ENCODE data around the gene CTSV.
A peak's percentile ranks its signal among the peaks of the same experiment; 100 is the strongest.
"Not testable (repeated sequence)": the region's sequence is repeated elsewhere in the genome, so short reads cannot be mapped to it uniquely, and the experiment has no call there.

Gene CTSV

GRCh38 chr9:97038611-97039513 is at the start of gene CTSV:
Gene CTSV, minus strand, starts transcription at chr9:97039142. Its CDS starts 1,099 bp downstream, at chr9:97038043.
- peak; percentile 31 for DNase-seq (ENCODE audit: low read depth, low spot score)

DNA sequence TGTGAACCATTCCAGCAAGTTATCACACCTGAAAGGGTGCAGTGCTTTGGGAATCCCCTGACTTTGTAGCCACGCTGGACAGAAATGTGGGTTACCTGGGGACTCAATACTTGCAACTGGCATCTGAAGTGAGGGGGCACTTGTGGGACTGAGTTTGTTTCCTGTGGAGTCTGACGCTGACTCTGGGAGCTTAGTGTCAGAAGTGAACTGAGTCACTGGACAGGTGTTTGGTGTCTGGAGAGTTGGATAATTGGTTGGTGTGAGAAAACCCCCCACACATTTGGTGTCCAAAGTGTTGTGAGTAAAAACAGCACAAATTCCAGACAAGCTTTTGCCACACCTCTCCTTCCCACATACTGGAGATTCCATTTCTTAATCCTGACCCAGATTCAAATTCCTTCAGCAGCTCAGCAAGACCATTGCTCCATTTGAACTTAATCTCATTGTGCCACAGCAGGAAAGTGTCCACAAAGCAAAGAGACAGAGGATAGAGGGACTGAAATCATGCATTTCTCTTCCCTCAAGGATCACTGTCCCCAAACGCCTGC is 48.8 kb upstream of the CTSV start:
- DNase-seq (ENCODE audit: low read depth, low spot score): not testable (repeated sequence)

- not testable (repeated sequence) for DNase-seq (ENCODE audit: low read depth, low spot score)
Observed at GRCh38 chr9:97084562-97084991, 45.6 kb upstream of the CTSV start.

DNA sequence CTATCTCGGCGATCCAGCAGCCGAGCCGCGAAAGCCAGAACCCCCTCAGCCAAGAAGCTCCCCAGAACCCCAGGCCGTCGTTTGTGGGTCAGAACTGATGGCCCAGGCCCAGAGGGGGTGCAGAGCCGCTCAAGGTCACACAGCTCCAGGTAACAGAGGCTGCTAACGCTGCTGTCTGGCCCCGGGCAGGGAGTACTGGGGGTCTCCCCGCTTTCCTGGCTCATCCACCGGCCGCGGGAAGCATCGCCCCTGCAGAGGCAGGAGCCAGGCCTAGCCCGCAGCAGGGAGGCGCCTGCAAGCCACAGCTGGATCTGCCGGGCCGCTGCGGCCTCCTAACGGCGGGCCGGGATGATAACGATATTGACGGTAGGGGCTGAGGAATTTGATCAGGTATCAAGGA is 39.4 kb upstream of the CTSV start:
- DNase-seq (ENCODE audit: low read depth, low spot score): no peak

DNA sequence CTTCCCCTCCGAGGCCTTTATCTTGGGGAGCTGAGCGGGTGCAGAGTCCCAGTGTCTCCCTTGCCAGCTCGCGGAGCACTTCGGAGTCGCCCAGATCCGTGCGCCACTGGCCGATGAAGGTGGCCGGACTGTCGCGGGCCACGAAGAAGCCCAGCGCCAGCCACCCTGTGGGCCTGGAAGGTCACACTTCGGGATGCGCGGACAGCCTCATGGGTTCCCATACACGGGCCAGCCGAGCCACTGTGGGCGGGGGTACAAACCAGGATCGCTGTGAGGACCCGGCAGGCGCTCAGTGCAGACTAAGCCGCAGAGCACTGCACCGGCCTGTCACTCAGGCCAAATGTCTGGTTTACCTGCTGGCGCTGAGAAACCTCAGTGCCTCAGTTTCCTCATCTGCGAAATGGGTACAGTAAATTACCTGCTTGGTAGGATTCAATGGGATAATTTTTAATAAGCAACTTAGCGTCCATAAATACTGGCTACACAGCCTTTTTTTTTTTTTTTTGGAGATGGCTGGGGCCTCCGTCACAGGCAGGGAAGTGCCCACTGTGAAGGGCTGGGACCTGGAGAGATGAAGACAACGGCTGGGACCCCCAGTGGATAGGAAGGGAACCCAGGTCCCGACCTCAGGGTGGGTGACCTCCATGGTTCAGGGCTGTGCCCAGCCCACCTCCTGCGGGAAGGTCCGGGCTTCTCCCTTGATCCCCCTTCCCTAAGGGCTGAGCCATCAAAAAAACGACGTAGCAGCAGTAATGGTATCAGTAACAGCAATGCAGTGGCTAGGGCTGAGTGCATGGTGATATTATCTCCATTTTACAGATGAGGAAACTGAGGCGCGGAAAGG is 38.7 kb upstream of the CTSV start:
- no peak for DNase-seq (ENCODE audit: low read depth, low spot score)

DNA sequence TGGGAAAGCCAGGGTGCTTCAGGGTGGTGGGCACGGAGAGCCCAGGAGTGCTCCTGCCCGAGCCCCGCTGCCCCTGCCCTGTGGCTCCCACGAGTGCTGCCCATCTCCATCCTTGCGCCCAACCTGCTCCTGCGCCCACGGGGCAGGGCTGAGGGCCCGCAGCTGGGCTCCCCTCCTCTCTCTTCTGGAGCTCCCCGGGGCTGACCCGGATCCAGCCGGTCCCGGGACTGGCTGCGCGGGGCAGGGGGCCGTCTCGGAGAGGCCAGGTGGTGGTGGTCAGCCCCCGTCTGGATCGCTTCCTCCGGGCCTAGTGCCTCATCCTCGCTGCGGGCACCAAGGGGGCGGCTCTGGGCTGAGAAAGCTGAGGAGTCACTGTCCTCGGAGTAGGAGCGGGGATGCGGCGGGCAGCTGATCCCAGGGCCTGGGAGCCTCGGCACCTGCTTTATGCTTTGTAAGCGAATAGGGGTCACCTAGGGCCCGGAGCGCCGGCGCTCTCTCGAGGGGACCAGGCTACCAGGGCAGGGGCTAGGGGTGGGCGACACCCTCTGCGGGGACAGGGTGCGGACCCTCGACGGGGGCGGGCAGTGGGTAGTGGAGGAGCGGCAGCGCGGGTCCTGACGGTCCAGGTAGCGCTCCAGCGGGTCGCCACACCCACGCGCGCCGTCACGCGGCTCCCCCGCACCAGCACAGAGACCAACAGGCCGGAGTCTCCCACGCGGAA is 37.9 kb upstream of the CTSV start:
- not testable (repeated sequence) for DNase-seq (ENCODE audit: low read depth, low spot score)

GRCh38 chr9:97076238-97076637 is 37.3 kb upstream of the CTSV start:
- DNase-seq (ENCODE audit: low read depth, low spot score): no peak

DNA sequence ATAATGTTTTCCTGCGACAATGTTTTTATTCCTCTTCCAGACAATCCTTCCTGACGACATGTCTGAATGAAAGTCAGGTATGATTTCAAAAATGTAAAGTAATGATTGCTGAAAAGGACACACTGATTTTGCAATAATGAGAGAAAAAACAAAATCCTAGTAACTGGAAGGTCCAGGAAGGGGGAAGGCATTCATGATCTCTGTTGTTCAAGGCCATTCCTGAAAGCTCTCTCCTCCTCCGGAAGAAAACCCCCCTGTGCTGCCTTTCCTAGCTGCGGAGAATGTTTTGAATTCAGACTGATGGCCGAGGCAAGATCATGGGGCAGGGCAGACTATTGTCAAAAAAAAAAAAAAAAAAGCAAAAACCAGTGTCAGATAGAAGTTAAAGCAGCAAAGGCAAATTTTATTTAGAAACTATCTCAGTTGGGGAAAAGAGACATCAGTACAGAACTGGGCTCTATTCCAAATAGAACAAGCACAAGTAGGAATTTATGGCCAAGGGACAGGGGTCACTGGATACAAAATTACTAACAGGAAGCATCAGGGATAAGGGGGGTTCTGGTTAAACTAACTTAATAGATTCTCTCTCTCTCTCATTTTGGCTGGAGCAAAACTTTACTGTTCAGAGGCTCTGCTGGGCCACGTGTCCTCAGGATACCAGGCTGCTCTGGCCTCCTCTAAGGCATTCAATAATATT is 36.5 kb upstream of the CTSV start:
- DNase-seq (ENCODE audit: low read depth, low spot score): no peak

DNA sequence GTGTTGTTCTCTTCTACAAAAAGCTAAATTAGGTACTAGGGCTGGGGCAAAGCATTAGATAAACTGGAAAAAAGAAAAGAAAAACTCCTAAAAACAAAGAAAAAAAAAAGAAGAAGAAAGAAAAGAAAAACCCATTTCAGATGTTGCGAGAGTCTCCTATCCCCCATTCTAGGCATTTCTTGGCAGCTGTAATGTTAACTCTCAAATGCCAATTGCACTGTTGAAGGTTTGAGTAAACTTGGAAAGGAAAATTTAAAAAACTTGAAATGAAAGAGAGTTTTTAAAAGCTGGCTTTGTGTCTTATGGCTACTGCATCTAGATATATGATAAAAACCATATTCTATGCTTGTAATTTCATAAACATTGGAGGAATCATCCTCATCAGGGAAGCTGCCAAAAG is 34.6 kb upstream of the CTSV start:
- DNase-seq (ENCODE audit: low read depth, low spot score): no peak

DNA sequence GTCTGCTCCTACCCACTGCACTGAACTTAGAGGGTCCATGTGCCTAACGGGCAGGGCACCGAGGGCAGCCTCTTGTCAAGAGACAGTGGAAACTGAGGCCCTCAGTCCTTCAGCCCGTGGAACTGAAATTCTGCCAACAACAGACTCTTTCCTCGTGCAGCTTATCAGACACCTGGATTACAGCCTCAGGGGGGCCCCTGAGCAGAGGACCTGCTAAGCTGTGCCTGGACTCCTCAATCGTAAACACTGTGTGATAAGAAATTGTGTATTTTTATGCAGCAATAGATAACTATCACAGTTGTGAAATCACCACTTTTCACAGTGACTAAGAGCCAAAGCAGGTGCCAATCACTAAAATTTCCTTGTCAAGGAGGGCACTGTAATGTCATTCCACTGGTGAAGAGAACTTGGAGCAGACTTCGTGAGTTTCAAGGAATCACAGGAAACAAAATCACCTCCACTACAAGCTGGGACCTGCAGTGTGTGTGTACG is 33.4 kb upstream of the CTSV start:
- no peak for DNase-seq (ENCODE audit: low read depth, low spot score)

DNA sequence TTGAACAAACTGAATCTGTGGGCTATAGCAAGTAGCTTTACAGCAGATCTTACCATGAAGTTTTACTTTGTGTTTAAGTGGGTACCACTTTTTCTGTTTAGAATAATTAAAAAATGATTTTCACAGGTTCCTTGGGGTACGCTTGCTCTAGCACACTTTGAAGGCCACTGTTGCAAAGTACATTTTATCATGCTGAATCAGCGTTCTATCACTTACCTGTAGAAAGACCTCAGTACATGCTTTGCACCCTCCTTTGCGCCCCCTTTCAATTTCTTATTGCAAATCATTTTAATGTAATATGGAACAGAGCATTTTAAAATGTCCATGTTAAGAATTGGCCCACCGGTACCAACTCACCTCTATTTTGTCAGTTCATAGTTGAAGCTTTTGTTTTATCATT is 31.4 kb upstream of the CTSV start:
- DNase-seq (ENCODE audit: low read depth, low spot score): not testable (repeated sequence)

DNA sequence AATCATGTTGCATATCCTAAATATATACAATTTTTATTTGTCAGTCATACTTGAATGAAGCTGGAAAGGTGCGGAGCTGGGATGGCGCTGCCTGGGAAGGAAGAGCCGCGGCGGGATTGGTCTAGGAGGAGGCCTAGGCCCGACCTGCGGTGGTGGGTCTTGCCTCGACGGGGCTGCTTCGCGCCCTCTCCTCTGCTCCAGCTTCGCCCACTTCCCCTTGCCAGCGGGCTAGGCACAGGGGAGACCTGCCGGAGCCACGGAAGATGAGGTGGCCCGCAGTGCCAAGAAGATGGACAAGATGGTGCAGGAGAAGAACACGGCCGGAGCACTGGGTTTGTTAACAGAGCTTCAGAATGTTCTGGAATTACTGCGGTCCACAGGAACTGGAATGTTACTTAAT is 28.5 kb upstream of the CTSV start:
- DNase-seq (ENCODE audit: low read depth, low spot score): no peak

- no peak for DNase-seq (ENCODE audit: low read depth, low spot score)
Observed at GRCh38 chr9:97064176-97064575, 25.2 kb upstream of the CTSV start.

DNA sequence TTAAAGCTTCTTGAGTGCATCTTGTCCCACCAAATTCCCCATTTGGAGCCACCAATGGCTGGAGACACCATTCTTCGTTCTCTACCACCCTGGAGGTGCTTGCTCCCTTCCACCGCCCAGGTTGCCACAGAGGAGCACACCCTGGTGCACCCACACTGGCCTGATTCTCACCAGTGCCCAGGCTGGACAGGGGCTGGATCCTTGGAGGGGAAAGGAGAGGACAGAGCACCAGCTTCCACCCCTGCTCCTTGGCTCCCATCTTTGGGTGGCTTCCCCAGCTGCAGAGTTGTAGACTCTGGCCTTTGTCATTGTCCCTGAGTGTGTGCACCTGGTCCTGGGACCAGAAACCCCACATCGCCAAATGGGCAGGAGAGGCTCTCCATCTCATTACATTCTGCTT is 21.9 kb upstream of the CTSV start:
- no peak for DNase-seq (ENCODE audit: low read depth, low spot score)

DNA sequence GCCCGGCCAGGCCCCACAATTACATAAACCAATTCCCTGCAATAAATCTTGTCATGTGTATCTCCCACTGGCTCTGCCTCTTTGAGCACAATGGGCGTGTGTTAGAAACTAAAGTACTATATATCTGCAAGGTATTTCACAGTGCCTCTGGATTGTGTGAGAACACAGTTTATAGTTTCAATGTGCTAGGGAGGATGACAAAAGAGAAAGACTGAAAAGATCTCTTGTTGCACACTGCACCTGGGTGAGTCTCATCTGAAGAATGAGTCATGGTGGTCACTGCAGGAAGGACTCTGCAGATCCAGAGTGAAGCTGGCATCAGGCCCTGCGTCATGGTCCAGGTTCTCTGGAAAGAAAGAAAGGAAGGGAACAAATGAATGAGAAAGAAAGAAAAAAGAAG is 20.7 kb upstream of the CTSV start:
- no peak for DNase-seq (ENCODE audit: low read depth, low spot score)

DNA sequence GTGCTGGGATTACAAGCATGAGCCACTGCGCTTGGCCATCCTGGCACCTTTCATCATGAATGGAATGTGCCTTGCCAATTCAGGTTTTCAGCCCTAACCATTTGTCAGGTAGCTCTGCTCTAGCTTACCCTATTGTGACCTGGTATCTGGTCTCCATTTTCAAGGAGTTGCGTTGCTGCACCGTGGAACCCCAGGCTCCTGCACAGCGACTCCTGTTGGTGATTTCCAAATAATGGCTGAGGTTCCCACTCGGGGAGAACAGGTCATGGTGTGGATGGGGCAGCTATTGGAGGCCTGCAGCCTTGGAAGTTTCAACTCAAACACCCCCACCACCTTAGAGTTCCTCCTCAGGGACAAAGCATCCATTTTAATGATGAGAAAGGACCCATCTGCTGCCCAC is 18.7 kb upstream of the CTSV start:
- no peak for DNase-seq (ENCODE audit: low read depth, low spot score)

GRCh38 chr9:97055891-97056290 is 16.9 kb upstream of the CTSV start:
- not testable (repeated sequence) for DNase-seq (ENCODE audit: low read depth, low spot score)

DNA sequence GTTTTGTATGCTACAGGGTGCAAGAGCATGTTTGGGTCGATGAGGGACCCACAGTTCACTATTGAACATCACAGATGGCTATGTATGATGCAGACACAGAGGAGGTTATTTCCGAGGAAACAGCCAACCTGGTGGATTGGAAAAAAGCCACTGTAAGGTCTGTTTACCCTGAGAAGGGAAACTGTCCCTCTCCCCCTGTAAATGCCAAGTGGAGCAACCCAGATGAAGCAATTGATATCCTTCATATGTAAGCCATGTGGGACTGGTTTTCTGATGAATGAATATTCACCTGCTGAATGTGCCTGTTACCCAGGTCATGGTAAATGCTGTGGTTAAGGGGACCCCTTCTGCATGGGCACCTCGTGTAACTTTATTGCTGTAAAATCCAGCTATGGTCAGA is 14.8 kb upstream of the CTSV start:
- DNase-seq (ENCODE audit: low read depth, low spot score): no peak

- no peak for DNase-seq (ENCODE audit: low read depth, low spot score)
Observed at GRCh38 chr9:97052735-97053134, 13.8 kb upstream of the CTSV start.

DNA sequence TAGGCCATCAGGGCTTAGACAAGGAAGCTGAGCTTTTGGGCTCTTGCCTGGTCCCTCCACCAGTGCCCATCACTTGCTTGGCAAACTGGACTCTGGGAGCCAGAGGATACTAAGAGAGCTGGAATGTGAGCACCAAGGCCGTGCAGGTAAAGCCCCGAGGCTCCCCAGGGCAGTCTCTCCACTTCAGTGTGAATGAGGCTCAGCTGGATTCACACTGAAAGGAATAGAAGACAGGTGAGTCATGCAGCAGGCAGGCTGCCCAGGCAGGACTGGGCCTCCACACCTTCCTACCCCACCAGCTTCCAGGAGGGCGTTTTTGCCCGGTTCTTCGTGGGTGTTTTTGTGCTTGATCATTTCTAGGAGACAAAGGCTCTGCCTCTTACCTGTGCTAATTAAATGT is 7.3 kb upstream of the CTSV start:
- no peak for DNase-seq (ENCODE audit: low read depth, low spot score)

- DNase-seq (ENCODE audit: low read depth, low spot score): no peak
Observed at GRCh38 chr9:97045300-97045699, 6.4 kb upstream of the CTSV start.
